ENCODE measurements around the gene PHACTR4. TPM values are rescaled to one million over a fixed set of nuclear protein-coding genes. Genes with fewer than 3 reads are reported as not detected.

PHACTR4 gene
- total and polyA plus RNA-seq, 9 of the 15 experiments (the other 6 are each of a cell fraction or from before 2014, with no cell fraction given), result 6.4 to 43.6 (median 14.2) TPM

GRCh38 chr1:28417441-28417922 lies 47.9 kb downstream of the PHACTR4 start (continued):
- TF ChIP-seq PBX2 (CRISPR knock-in tag; IDR thresholded peaks at IDR 0.05; ENCODE audit: low read depth), result no peak
- TF ChIP-seq PBX2 (tag; conservative IDR thresholded peaks at IDR 0.05; ENCODE audit: low read depth), result peak; percentile 92
- TF ChIP-seq LEF1 (IDR thresholded peaks at IDR 0.05), result peak; percentile 59; the same call in 1 of the 2 replicates
- 0 out of 2 replicates have a peak, but pooled peaks have one; percentile 3 for TF ChIP-seq SMAD3 (CRISPR knock-in tag; conservative IDR thresholded peaks at IDR 0.05)
- no peak for TF ChIP-seq E2F6 (IDR thresholded peaks at IDR 0.05; ENCODE audit: borderline replicate concordance in 1 of 2, extremely low read depth in 1 of 2, insufficient read depth in 1 of 2, insufficient read length in 1 of 2, low read depth in 1 of 2, low read length in 1 of 2, poor library complexity in 1 of 2, severe bottlenecking in 1 of 2)
- no peak for TF ChIP-seq POLR3A (IDR thresholded peaks at IDR 0.05; ENCODE audit: borderline replicate concordance, extremely low read depth, insufficient read depth, insufficient read length)
- peak; percentile 64; the same call in 1 of the 2 replicates for TF ChIP-seq MTA3 (IDR thresholded peaks at IDR 0.05; ENCODE audit: borderline replicate concordance)
- TF ChIP-seq ETS1 (conservative IDR thresholded peaks at IDR 0.05; ENCODE audit: control insufficient read depth, low read depth, low read length), result no peak
- TF ChIP-seq HNRNPUL1 (IDR thresholded peaks at IDR 0.05; ENCODE audit: low read length), result no peak
- TF ChIP-seq THAP12 (CRISPR knock-in tag; IDR thresholded peaks at IDR 0.05), result no peak
- TF ChIP-seq ZNF121 (CRISPR knock-in tag; conservative IDR thresholded peaks at IDR 0.05), result no peak
- peak; percentile 88 for TF ChIP-seq SMARCA4 (IDR thresholded peaks at IDR 0.05)
- no peak for TF ChIP-seq ZNF696 (CRISPR knock-in tag; conservative IDR thresholded peaks at IDR 0.05)
- TF ChIP-seq EP300 (IDR thresholded peaks at IDR 0.05; ENCODE audit: low read length), result peak; percentile 90
- TF ChIP-seq DPF2 (IDR thresholded peaks at IDR 0.05), result peak; percentile 82
- TF ChIP-seq PREB (CRISPR knock-in tag; IDR thresholded peaks at IDR 0.05), result no peak
- TF ChIP-seq RHOXF2B (CRISPR knock-in tag; conservative IDR thresholded peaks at IDR 0.05), result no peak
- TF ChIP-seq MXI1 (IDR thresholded peaks at IDR 0.05; ENCODE audit: low read depth, low read length), result peak; percentile 50; the same call in 1 of the 2 replicates
- TF ChIP-seq SRF (CRISPR knock-in tag; IDR thresholded peaks at IDR 0.05), result no peak
- TF ChIP-seq FOSL1 (tag; conservative IDR thresholded peaks at IDR 0.05), result peak; percentile 81
- TF ChIP-seq ZNF436 (CRISPR knock-in tag; IDR thresholded peaks at IDR 0.05), result no peak

Measured in K562 (cell line).